ENCODE data around the gene SHH. TPM values are rescaled to one million over a fixed set of nuclear protein-coding genes. Genes with fewer than 3 reads are reported as not detected.

SHH gene
- total RNA-seq: 0.05 TPM in 2 replicates

DNA sequence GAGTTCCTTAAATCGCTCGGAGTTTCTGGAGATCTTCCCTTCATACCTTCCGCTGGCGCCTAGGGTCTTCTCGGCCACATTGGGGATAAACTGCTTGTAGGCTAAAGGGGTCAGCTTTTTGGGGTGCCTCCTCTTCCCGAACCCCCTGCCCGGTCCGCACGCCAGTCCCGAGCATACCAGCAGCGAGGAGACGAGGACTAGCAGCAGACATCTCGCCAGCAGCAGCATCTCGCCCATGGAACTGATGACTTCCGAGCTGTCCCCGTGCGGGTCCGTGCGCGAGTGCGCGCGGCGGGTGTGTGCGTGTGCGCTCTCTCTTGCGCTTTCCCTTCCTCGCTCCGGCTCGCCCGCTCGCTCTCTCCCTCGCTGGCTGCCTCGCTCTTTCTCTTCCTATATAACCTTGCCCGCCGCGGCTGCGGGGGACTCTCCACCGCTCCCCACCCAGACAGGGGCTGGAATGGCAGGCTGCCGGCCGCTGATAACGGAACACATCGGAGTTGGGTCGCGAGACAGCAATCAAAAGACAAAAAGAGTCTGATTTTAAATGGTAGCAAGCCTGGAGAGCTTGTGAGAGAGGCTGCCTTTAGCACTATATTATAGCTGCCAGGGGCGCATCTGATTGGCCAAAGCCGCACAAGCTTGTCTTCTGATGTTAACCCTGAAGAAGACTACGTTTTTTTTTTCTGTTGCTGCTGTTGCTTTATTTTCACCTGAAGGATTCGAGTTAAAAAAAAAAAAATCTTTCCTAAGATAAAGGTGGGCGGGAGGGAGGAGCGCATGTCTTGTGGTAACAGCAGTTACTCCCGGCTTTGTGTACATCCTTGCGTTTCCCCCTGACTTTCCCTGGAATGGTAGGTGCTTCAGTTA lies at the start of gene SHH:
Gene SHH, minus strand, starts transcription at position 569 of the 867 bp plus-strand sequence. Its CDS starts 341 bp downstream, at position 228.
- intact Hi-C loops (cut with micrococcal nuclease): loop anchor here (2.0 to 5.0 kb wide), 2 partner anchors 351 to 1005 kb away; no protein-coding TSS in a partner anchor

DNA sequence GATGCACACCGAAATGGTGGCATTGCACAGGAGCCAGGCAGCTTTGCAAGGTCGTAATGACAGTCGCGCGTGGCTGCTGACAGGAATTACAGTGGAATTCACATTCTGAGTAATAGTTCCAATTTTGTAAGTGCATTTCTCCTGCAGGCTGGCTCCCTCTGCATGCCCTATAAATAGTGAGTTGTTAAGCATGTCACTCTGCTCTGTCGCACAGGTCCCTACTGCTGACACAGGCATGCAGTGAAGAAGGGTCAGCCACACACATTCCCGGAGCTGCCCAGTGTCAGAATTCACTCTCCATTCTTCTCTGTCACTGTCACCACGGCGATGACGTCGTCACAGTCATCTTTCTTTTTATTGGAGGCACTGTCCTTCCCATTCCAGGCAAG lies 49.2 kb upstream of the SHH start:
- intact Hi-C loops (cut with micrococcal nuclease): no loop called here

DNA sequence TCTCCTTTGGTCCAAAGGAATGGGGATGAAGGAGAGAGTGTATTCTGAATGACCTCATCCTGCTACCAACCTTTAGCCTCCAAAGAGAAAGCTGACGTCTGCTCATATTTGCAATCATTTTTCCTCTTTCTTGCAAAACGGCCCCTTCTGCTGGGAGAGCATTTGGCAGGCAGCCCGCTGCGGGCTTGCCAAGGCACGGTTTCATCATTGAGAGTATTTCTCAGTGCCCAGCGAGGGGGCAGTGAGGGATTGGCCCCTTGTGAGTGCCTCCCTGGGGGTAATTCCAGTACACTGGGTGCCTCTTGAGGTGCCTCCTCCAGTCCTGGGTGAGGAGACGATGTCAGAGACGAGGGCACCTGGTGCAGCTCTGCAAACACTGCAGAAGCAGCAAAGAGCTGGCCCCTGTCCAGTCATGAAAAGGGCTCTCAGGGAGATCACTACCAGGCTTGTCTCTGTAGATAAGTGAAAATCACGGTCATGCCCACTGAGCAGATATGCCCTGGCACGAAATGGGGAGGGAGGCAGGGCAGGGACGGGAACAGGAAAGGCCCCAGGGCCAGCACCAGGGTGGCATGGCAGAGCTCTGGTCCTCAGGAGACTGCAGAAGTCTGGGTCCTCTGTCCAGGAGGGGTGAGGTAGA lies 48.7 kb upstream of the SHH start:
- intact Hi-C loops (cut with micrococcal nuclease): no loop called here

DNA sequence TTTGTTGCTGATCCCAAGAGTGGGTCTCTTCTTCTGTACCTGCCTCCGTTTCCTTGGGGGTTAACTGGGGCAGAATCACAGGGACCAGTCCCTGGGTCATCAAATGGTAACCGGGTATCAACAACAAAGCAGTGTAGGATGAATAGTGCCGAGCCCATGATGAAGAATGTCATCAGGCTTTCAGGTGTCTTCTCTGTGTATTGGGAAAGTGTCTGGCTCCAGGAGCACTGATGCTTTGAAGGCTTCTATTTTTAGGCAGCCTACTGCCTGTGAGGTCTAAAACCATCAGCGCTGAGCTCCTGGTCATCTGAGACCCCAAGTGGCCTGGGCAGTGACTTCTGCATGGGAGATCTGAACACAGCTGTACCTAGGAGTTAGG lies 48.2 kb upstream of the SHH start:
- intact Hi-C loops (cut with micrococcal nuclease): no loop called here

DNA sequence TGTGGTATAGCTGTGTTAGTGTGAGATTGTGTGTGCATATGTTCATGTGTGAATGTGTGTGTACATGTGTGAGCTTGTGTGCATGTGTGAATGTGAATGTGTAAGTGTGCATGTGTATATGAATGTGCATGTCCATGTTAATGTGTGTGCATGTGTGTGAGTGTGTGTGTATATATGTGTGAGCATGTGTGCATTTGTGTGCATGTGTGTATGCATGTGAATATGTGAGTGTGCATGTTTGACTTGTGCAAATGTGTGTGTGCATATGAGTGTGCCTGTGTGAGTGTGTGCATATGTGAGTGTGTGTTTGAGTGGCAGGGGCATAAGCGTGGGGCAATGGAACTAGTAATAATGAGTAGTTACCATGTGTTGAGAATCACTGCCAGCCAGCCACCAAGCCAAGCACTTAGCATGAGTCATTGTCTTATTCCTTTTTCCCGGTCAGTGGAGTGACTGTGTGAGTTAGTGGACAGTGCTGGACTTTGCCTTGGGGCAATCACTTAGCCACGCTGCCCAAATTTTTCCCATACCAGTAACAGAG lies 46.3 kb upstream of the SHH start:
- intact Hi-C loops (cut with micrococcal nuclease): no loop called here

DNA sequence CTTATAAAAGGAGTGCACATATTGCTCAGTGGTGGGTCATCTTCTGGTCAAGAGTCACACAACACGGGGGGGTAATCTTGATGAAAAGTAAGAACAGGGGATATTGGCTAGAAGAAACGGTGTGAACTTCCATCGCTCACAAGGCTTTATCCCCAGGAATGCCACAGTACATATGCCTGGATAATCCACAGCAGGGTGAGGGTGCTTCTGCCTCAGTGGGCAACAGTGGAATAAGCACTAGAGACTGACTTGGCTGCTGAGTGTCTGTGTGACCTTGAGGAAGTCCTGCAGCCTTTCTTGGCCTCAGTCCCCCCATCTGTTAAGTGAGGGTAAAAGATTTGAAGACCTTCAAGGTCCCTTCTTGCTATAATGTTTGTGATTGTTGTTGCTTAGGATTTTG lies 44.9 kb upstream of the SHH start:
- intact Hi-C loops (cut with micrococcal nuclease): no loop called here

DNA sequence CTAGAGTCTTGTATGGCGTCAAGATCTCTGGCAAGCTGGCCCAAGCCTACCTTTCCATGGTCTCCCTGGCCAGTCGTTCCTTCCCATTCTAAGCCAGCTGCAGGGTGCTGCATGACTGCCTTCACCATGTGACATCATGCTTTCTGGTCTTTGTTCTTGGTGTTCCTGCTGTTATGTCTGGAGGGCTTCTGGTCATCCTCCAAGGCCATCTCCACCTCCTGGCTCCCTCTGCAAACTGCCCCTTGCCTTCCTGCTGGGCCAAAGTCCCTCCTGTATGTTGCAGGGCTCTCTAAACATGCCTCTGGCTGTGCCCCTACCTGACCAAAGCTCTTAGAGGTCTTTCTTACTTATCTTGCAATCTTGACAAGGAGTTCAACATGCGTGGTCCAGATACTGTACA lies 44.4 kb upstream of the SHH start:
- intact Hi-C loops (cut with micrococcal nuclease): no loop called here

DNA sequence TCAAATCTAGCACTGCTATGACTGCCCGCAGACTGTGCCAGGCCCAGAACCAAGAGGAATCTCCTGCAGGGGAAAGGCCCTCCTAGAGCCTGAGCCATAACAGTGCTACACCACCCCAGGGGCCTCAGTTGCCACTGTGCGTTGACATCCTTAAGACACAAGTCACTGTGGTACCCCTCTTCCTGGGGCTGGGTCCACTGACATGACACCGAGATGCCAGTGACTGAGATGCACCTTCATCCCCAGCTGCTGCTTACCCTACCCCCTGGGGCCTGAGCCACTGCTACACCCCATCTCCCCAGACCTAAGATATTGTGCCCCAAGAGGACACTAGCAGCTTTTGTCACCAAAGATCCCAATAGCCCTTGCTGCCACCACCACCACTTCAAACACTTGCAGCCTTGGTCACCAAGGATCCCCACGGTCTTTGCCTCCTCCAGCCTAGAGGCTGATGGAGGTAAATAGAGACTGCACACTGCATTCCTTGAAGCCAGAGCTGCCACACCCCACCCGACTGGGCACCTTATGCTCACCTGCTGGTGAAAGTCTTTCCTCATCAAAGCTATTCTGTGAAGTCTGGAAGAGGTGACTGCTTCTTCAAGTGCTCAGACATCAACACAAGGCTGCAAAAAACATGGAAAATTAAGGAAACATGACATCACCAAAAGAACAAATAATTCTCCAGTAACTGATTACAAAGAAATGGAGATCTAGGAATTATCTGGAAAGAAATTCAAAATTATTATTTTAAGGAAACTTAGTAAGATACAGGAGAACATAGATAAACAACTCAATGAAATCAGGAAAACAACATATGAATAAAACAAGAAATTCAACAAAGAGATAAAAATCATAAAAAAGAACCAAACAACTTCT lies 40.4 kb upstream of the SHH start:
- intact Hi-C loops (cut with micrococcal nuclease): no loop called here

DNA sequence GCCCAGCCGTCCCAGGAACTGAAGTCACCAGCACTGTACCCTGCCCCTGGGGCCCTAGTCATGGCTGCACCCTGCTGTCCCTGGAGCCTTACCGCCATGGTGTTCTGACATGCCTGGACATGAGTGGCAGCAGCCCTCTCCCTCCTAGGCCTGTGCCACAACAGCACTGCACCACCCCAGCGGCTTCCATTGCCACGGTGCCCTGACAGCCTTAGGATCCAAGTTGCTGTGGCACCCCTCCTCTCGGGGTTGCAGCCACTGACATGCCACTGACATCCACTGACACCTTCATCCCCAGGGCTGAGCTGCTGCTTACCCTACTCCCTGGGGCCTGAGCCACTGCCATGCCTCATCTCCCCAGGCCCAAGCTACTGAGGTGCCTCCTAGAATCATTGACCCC lies 39.6 kb upstream of the SHH start:
- intact Hi-C loops (cut with micrococcal nuclease): no loop called here

DNA sequence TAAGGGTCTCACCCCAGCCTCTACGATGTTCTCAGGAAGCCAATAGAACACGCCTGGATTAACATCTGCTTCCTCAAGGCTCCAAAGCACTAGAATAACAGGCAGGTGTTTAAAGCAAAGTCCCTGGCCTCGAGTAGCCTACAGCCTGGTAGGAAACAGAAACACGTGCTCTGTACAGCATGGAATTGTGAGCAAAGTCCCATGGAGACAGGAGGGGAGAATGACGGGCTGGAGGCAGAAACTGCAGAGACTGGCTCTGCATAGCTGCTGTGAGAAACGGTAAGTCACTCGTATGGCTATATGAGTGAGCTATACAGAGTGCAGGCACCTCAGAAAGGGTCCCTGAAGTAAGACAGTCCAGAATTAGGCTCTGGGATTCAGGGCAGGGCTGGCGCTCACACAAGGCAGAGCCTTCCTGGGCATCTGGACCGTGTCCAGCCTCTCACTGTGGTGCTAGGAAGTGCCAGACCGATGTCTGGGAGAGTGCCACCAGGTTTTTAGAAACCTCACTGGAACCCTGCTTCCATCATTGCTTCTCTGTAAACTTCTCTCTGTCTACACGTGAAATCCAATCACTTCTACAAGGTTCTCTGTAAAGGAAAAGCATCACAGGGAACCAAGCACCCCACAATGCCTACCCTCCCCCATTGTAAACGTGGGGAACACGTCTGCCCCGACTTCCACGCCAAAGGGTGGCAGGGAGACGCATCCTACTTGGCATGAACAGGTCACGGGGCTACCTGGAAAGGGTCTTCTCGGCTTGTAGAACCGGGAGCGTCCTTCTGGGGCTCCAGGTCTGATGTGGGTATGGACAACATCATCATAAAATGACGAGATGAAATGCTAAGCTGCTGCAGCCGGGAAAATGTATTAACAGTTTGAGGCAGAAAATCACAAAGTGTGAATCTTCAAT lies 38.8 kb upstream of the SHH start:
- intact Hi-C loops (cut with micrococcal nuclease): no loop called here

DNA sequence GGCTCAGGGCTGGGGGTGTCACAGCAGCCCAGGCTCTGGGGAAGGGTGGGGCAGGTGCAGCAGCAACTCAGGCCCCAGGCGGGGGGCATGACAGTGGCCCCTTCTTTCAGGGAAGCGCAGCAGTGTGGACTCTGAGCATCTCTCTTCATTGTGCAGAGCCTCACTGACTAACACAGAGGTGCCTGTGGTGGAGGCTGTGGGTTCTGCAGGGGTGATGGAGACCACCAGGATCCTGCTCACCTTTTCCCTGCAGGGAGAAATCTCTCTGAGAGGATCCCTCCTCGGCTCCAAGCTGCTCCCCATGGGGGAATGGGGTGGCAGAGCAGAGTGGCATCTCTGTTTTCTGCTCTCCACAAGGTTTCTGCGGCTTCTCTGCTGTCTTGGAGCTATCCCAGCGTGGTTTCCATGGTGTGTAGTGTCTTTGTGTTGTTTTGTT lies 37.8 kb upstream of the SHH start:
- intact Hi-C loops (cut with micrococcal nuclease): no loop called here

DNA sequence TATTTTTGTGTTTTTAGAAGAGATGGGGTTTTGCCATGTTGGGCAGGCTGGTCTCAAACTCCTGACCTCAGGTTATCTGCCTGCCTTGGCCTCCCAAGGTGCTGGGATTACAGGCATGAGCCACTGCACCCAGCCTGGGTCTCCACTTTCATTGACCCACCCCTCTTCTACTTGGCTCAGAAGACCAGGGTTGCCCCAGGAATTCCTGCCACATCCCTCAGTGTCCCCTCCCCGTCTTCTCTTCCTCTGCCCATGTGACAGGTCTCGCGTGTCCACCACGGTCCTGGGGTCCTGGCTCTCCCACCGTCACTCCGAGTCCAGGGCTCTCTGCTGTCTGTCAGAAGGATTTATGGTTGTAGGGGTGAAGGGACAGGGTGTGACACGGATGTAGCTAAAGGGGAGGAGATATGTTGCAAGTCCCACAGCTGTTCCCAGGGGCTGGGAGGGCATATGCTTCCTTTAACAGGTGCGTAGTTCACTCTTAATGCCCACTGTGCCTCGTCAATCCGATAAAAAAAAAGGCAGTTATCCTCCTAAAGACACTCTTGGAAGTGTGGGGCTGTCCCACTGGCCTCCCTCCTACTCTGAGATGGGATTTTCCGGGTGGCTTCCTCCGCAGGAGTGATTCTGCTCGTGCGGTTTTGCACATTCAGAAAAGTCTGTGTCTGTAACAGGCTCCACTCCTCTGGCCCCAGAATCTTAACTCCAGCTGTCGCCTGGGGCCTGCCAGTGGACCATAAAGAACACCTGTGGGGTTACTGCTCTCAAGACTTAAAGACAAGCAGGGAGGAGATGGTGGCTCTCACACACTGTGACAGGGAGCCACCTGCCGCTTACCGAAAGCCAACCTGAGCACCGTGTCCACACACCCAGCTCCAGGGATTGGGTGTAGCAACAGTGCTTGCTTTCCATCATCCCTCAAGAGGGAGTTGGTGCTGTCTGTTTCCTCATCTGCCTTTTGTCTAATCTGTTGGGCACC lies 36.7 kb upstream of the SHH start:
- intact Hi-C loops (cut with micrococcal nuclease): no loop called here

DNA sequence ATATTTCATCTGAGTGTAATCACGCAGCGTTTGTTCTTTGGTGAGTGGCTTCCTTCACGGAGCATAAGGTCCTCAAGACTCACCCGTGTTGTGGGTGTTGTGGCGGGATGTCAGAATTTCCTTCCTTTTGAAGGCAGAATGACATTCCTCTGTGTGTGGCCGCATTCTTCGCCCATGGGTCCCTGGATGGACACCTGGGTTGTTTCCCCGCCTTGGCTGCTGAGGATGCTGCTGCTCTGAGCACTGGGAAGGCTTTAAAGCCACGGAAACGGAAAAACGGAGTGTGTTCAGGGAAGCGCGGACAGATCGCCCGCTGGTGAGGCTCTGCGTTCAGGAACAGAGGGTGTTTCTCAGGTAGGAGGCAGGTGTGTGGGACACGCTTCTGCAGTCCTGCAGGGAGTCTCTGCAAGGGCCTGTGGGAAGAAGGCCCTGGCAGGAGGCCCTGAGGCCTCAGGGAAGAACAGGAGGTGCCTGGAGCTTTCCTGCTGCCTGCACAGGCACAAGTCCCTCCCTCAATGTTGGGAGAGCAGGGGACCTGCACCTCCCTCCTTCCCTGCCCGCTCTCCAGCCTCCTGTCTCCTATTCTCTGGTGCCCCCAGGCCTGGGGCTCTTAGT lies 35.7 kb upstream of the SHH start:
- intact Hi-C loops (cut with micrococcal nuclease): no loop called here

DNA sequence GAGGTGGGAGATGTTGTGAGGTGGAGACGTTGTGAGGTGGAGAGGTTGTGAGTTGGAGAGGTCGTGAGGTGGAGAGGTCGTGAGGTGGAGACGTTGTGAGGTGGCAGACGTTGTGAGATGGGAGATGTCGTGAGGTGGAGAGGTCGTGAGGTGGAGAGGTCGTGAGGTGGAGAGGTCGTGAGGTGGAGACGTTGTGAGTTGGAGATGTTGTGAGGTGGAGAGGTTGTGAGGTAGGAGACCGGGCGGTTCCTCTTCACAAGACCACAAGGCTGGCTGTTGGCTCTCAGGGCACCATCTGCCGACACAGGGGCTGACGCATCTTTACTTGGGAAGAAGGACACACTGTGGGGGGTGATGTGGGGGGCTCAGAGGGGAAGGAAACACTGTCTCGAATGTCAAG lies 34.7 kb upstream of the SHH start:
- intact Hi-C loops (cut with micrococcal nuclease): no loop called here

DNA sequence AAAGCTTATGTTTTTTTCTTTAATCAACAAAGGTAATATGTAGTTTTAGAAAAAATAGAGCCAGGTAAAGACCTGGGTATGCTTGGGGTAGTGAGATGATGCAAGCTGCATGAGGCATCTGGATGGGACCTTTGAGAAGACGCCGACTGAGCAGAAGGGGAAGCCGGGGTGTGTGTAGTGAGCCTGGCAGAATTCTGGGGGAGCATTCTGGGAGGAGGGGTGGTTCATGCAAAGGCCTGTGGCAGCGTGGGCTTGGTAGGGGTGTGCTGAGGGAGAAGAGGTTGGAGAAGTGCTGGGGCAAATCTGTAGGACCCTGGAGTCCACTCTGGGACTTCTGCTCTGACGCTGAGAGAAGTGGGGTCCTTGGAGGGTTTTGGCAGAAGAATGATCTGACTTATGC lies 33.9 kb upstream of the SHH start:
- intact Hi-C loops (cut with micrococcal nuclease): no loop called here

DNA sequence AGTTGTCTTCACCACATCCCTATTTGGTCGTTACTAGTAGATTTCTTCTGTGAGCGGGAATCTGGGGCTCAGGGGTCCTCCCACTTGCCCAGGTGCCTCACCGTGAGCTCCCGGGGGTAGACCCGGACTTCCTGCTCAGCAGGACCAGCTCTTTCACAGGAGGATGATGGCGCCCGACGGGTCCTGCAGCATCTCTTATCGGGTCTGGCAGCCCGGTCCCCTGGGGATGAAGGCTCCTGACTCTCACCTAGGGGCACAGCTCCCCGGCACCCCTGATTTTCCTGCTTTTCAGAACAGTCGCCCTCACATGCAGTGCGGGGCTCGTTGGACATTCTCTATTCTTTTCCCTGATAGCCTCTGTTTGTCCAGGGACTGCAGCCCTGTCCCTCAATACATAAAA lies 33.0 kb upstream of the SHH start:
- intact Hi-C loops (cut with micrococcal nuclease): no loop called here

DNA sequence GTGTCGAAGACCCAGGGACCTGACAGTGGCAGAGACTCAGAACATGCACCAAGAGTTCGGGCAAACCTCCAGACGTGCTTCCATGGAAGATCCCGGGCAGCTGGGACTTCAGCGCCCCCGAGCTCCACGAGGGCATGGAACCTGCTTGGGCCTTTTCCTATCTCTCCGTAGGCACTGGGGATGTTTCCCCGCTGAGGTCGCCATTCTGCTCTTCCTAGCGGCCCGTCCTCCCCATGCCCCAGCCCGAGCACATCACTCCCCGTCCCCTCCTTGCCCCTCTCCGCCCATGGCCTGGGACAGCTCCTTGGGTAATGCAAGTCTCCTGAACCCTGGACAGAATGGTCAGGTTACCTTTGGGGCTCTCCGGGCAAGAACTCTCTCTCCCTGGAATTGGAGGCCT lies 32.3 kb upstream of the SHH start:
- intact Hi-C loops (cut with micrococcal nuclease): no loop called here

DNA sequence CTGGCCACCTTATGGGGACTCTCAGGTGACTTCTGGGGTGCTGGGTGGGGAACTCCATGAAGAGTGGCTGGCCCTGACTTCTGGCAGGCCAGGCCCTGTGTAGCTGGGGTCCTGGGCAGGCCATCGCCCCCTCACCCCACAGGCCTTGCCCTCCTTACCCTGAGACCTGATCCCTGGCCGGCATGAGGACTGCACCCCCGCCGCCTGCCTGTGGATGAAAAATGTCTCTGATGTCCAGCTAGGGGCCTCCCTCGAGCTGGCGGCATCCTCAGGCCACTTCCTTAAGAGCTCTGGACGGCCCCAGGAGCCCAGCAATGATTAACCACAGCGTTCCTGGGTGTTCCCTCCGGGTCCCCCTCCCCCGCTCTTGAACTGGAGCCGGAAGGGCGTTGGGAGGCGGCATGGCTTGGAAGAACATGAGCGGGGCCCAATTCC lies 31.8 kb upstream of the SHH start:
- intact Hi-C loops (cut with micrococcal nuclease): no loop called here

Measured in T-helper 2 cell treated with Interferon-gamma antibody and Interleukin-4, amounts not matched to agents 100 ng/mL and 5 ng/mL, for 36 hours (primary cell).